Stimulated activated CD8-positive, alpha-beta memory T cell treated with anti-CD3 and anti-CD28 coated beads, Interleukin-2, amount 100 ng/mL, for 48 hours (primary cell): ENCODE results near the gene GRB7.
"Not testable (repeated sequence)": the region's sequence is repeated elsewhere in the genome, so short reads cannot be mapped to it uniquely, and the experiment has no call there.

ENCODE experiments used
- DNase-seq, 2 donors: peaks; one replicate each; pipeline ENCODE4 v3.0.0-alpha.2; 2020; ENCODE audit warnings: low read depth in 2 of 2

Gene GRB7

GRCh38 chr17:39751637-39752036 lies 13.9 kb downstream of the GRB7 start:
- DNase-seq = no peak

GRCh38 chr17:39752241-39752881 lies 14.6 kb downstream of the GRB7 start:
- no peak for DNase-seq

- DNase-seq = peak in 1 of 2 donors; percentile 66
Measured at GRCh38 chr17:39753514-39754160, 15.9 kb downstream of the GRB7 start.

DNA sequence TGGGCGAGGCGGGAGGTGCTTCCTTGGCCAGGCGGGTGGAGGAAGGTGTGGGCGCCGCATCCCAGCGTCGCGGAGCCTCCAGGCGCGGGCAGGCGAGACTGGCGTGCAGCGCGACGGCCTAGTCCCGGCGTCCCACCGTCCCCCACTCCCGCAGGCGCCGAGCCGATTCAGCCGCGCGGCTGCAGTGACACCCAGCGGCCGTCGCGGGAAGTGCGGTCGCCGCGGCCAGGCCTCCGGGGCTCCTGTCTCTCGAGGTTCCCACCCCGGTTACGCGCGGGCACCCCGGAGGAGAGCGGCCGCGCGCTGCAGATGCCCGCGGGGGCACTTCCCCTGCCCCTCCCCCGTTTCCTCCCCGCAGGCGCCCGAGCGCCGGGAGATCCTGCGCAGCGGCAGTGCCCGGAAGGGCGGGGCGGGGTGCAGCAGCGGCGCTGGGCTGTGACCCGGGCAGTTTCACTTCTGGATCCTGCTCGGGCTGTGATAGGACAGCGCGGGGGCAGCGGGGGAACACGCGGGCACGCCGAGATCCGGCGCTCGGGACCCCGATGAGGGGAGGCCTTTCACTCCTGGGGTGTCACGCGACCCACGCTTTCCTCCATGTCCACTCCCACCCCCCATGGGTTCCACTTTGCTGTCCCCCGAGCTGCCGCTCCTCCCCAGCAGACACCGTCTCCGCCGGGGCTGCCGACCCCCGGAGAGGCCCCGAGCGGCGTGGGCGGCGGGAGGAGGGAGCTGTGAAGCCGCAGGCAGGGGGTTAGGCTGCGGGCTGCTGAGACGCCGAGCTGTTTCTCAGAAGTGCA lies 16.6 kb downstream of the GRB7 start:
- peak; percentile 92 to 95 for DNase-seq

GRCh38 chr17:39754958-39755553 lies 17.3 kb downstream of the GRB7 start:
- no peak for DNase-seq

- DNase-seq = no peak
Measured at GRCh38 chr17:39755554-39756379, 18.0 kb downstream of the GRB7 start.

DNA sequence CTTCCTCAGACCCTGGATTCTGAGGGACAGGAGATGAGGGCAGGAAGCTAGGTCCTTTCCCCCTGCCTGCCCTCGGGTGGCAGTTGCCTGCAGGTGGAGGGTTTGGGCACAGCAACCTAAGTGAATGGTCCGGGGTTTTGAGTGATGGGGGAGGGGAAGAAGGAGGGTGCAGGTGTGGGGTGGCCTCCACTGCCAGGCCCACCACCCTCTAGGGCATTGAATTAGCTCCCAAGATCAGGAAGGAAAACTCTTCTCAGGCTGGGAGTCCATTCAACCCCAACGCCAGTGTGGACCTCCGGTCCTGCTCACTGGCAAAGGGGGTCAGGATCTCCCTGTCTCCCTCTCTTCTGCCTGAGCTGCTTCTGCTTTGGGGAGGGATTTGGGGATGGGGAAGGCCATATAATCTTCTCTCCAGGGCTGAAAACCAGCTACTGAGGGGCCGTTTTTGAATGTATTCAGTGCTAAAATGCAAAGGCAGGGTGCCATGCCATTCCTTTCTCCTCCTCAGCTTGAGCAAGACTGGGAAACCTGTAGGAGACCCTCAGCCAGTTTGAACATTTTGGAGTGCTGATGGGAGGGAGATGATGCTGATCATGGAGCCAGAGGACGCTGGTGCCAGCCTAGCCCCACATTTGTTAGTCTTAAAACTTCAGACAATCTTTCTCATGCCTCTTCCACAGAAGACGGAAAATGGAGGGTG lies 18.8 kb downstream of the GRB7 start:
- DNase-seq = no peak

DNA sequence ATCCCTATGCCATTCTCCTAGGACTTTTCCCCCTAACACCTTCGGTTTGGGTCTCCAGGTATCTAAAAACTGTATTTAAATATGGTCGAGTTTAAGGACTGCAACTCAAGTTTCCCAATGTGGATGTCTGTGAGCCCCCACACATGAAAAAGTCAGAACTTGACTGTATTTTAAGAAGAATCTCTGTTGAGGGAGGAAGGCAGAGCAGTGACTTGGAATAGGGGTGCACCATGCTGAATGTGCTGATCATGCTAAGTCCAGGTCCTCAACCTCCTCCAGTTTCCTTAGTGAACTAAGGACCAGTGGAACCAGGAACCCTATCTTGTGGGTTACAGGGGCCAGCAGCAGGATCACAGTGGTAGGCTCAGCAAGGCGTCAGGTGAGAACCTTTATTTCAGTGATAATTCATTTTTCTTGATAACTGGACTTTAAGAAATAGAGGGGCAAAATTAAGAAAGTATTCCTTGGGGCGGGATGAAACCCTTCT lies 19.5 kb downstream of the GRB7 start:
- DNase-seq = no peak

DNA sequence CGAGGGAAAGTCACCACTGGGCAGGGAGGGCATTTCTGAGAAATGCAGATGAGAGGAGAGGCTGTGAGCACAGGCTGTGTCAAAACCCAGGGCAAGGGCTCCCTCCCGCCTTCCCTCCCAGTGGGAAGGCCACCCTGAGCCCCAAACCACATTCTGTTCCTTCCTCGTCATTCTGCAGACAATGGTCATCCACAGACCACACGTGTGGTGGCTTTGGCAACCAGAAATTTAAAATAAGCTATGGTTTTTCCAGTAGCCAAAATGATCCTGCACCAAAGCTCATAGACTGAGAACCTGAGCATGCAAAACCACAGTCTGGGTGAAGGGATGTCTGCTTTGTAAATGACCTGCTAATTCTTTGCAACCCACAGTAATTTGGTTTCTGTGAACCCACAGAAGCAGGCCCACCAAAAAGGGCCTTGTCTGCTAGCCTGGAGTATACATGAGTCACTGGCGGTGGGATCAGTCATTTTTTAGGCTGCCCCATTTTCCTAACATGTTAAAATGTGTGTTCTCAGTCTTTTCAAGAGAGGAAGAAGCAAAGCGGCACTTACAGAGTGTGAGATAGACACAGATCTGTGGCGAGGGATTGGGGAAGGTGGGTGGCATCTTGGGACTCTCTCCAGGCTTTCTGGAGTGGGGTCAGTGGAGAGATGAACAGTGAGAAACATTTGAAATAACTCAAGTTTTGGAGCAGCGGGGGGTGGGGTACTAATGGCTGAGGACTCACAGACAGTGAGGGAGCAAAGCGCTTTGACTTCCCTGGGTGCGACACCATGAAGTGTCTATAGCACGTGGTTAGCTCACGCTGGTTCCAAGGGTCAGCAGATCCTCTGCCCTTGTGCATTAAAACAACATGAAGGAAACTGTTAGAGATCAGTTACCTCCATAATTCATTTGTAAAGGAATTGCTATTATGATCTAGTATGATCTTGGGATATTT lies 20.5 kb downstream of the GRB7 start:
- peak in 1 of 2 donors; percentile 59 for DNase-seq

DNA sequence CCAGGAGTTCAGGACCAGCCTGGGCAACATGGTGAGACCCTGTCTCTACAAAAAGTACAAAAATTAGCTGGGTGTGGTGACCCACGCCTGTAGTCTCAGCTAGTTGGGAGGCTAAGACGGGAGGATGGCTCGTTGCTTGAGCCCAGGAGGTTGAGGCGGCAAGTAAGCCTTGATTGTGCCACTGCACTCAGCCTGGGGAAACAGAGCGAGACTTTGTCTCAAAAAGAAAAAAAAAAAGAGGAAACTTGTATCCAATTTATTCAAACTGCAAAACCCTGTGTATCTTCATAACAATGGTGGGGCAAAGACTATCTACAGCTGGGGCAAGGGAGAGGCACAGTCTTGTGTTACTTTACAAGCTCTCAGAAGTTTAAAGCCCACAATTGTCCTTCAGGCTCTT lies 21.5 kb downstream of the GRB7 start:
- DNase-seq = no peak

- DNase-seq = no peak
Measured at GRCh38 chr17:39761861-39762496, 24.2 kb downstream of the GRB7 start.

DNA sequence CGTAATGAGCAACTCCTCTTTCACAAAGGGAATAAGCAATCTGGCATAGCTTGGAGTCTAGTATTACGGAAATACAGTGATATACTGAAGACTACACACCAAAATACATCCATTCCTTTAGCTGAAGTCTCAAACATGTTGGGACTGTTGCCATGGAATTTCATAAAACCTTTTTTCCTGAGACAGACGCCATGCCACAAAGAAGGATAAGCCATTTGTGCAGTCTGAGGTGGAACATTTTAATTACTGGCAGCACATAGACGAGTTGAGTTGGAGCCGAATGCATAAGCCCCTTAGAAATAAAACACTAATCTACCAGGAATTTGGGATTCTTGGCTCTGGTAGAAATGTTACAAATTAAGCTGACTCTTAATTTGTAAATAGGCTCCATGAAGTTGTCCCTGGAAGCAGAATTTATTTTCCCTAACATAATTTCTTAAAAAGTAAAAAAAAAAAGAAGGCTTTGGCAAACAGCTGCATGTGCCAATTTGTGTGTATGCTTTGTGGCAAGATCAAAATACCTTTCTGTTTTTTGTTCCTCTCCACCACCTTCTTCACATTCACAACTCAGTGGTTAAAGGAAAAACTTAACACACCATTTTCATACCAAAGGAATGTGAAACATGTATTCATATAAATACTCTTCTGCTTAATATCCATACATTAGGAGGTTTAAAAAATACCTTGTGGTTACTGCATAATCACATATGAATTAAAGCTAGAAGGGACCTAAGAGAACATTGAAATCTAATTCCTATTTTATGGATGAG lies 25.5 kb downstream of the GRB7 start:
- no peak for DNase-seq

DNA sequence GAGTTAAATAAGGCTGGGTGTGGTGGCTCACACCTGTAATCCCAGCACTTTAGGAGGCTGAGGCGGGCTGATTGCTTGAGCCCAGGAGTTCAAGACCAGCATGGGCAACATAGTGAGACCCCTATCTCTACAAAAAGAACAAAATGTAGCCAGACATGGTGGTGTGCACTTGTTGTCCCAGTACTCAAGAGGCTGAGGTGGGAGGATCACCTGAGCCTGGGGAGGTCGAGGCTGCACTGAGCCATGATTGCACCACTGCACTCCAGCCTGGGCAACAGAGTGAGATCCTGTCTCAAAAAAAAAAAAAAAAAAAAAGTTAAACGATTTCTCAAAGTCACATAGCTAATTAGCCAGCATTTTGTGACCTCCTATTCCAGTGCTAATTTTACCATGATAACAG lies 26.4 kb downstream of the GRB7 start:
- not testable (repeated sequence) for DNase-seq

DNA sequence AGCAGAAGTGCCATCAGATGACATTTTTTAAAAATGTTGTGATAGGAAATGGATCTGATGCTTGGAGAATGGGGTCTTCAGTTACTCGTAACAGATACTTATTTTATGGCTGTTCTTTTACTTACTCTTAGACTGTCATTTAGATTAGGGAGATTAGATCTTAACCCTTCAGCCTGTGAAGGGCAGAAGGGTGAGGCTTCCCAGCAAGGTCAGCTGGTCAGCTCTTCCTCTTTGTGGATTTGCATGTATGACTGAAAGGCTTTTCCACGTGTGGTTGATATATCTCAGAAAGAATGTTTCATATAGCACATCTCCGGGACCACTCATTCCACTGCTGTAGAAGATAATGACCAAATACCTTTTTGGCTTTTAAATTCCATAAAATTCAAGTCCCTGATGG lies 27.4 kb downstream of the GRB7 start:
- no peak for DNase-seq

DNA sequence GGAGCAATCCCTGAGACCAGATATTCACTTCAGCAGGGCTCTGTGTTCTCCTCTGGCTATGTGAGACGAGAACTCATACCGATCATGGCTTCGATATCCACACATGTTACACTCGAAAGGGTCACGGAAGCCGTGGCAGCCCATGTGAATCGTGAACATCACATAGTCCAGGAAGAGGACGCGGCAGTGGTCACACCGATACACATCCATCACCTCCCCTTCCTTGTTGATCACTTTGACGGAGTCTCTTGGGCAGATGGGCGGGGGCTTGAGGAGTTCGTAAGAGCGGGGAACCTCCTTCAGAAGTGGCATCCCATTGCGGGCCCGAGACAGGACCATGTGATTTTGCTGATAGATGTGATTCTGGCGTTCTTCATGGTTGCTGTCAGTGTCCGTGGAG lies 28.0 kb downstream of the GRB7 start:
- no peak for DNase-seq

DNA sequence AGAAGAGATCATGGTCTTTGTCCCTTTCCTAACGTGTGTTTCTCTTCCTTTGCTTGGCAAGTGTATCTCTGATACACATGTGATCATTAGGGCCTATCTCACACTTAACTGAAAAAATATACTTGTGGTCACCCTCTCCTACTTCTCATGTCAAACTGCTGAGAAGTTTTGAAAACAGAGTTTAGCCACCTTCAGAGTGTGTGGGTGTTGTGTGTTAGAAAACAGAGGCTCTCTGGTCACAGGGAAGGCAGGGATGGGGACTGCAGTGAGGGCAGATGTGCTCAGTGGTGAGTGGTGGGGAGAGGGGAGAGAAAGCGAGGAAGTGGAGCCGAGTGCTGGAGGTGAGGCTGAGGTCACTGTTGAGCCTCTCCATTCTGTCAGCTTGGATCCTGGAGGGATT lies 29.4 kb downstream of the GRB7 start:
- DNase-seq = no peak

DNA sequence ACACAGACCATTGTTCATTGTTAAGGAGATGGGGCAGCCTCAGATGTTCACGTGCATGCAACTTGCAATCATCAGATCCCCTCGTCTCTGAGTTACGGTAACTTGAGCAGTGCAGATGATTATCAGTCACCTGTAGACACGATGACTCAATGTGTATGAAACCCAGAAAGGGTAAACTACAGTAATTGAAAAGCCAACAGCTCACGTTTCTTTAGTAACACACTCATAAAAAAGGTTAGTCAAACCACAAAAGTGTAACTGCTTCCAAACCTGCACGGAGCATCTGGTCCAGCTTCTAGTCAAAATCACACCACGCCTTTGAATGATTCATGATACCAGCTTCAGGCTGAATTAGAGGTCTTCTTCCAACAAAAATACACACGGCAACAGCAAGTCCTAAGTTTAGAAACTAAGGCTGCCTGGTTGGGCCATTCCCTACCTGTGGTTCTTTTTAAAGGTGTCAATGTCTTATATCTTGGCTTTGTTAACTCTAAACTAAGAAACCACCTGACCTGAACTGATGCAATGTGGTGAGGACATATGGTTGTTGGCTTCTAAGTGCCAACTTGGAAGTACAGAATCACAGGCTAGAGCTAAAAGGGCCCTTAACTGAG lies 32.3 kb downstream of the GRB7 start:
- no peak for DNase-seq

GRCh38 chr17:39772415-39772814 lies 34.7 kb downstream of the GRB7 start:
- DNase-seq = no peak
